ENCODE data around the gene PCDHGA6.
A peak's percentile ranks its signal among the peaks of the same experiment; 100 is the strongest.
"Not testable (repeated sequence)": the region's sequence is repeated elsewhere in the genome, so short reads cannot be mapped to it uniquely, and the experiment has no call there.

PCDHGA6 gene

GRCh38 chr5:141373673-141374317 is at the start of gene PCDHGA6:
Gene PCDHGA6, plus strand, starts transcription at chr5:141373891. Its CDS starts 193 bp downstream, at chr5:141374084.
- no peak for DNase-seq

- peak; percentile 55 for DNase-seq
Measured at GRCh38 chr5:141326088-141326854, 47.4 kb upstream of the PCDHGA6 start.

- no peak for DNase-seq
Measured at GRCh38 chr5:141328231-141328630, 45.5 kb upstream of the PCDHGA6 start.

DNA sequence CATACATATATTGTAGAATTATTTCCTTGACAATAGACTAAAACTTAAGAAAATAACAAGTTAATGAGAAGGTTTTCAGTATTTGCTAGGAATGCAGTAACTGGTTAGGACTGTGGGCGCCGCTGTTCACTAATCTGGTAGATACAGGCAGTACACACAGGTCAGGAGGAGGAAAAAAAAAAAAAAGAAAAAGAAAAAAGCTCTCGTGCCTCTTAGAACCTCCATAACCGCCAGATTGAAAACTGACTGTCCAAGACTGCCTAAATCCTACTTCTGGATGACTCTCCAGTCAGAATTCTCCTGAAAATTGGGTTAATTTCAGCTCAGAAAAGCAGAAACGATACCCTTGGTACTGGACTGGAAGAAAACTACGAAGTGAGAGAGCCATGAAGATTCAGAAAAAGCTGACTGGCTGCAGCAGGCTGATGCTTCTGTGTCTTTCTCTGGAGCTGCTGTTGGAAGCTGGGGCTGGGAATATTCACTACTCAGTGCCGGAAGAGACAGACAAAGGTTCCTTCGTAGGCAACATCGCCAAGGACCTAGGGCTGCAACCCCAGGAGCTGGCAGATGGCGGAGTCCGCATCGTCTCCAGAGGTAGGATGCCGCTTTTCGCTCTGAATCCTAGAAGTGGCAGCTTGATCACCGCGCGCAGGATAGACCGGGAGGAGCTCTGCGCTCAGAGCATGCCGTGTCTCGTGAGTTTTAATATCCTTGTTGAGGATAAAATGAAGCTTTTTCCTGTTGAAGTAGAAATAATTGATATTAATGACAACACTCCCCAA is 43.2 kb upstream of the PCDHGA6 start, which contains the start of gene PCDHGA1:
Gene PCDHGA1 (plus strand): TSS at position 216 of the 782 bp plus-strand sequence.
- DNase-seq = peak; percentile 14

DNA sequence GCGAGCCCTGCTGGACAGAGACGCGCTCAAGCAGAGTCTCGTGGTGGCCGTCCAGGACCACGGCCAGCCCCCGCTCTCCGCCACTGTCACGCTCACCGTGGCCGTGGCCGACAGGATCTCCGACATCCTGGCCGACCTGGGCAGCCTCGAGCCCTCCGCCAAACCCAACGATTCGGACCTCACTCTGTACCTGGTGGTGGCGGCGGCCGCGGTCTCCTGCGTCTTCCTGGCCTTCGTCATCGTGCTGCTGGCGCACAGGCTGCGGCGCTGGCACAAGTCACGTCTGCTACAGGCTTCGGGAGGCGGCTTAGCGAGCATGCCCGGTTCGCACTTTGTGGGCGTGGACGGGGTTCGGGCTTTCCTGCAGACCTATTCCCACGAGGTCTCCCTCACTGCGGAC is 41.1 kb upstream of the PCDHGA6 start:
- DNase-seq = not testable (repeated sequence)

DNA sequence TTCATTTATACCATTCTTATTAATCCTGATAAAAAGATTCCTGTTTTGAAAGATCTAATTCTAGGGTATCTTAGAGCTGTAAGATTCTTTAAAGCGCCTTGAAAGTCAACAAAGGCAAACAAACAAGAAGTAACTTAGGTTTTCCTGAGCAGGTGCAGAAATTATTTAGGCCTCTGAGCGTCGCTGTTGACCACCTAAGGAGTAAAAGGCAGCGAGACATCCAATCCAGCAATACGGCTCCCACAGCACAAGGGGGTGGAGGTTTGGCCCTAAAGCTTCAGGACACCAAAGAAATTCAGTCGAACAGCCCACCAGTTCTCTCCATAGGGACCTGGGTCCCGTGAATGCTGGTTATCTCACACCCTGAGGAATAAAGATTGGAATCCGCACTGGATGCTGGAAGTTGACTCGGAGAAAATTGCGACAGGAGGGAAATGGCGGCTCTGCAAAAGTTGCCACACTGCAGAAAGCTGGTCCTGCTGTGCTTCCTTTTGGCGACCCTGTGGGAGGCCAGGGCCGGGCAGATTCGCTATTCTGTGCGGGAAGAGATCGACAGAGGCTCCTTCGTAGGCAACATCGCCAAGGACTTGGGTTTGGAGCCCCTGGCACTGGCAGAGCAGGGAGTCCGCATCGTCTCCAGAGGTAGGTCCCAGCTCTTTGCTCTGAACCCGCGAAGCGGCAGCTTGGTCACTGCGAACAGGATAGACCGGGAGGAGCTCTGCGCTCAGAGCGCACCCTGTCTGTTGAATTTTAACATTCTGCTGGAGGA is 35.0 kb upstream of the PCDHGA6 start, which contains the start of gene PCDHGA2:
Gene PCDHGA2 (plus strand): TSS at position 223 of the 769 bp plus-strand sequence.
- DNase-seq = peak; percentile 4

- DNase-seq = not testable (repeated sequence)
Measured at GRCh38 chr5:141340781-141341354, 32.8 kb upstream of the PCDHGA6 start.

DNA sequence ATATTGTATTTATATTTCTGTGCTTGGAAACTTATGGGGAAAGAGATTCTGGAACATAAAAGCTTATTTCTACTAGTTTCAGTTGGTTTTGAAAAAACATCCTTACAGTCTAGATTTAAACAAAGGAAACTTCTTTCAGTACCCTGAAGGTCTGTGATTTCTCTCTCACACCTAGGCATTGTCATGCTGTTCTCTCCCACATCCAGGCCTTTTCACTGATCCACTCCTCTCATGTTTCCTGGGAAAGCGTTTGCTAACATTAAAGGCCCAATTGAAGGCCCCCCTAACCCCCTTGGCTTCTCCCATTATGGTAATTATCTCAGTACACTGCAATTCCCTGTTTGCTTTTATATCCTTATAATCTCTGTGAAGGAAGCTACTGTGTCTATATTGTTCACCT is 30.9 kb upstream of the PCDHGA6 start:
- DNase-seq = no peak

- no peak for DNase-seq
Measured at GRCh38 chr5:141343242-141343952, 30.3 kb upstream of the PCDHGA6 start, which contains the start of gene PCDHGA3. Gene PCDHGA3, plus strand, starts transcription at chr5:141343829. Its CDS starts 205 bp downstream, at chr5:141344034.

GRCh38 chr5:141343953-141344463 is 29.7 kb upstream of the PCDHGA6 start:
- no peak for DNase-seq

- DNase-seq = no peak
Measured at GRCh38 chr5:141345327-141345726, 28.4 kb upstream of the PCDHGA6 start.

- DNase-seq = not testable (repeated sequence)
Measured at GRCh38 chr5:141346017-141346416, 27.7 kb upstream of the PCDHGA6 start.

GRCh38 chr5:141349917-141350619 is 23.6 kb upstream of the PCDHGA6 start, which contains the start of gene PCDHGB1:
Gene PCDHGB1, plus strand, starts transcription at chr5:141350099. Its CDS starts 162 bp downstream, at chr5:141350261.
- DNase-seq = no peak

DNA sequence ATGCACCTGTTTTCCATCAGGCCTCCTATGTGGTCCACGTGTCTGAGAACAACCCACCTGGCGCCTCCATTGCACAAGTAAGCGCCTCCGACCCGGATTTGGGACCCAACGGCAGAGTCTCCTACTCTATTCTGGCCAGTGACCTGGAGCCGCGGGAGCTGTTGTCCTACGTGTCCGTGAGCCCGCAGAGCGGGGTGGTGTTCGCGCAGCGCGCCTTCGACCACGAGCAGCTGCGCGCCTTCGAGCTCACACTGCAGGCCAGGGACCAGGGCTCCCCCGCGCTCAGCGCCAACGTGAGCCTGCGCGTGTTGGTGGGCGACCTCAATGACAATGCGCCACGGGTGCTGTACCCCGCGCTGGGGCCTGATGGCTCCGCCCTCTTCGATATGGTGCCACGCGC is 22.1 kb upstream of the PCDHGA6 start:
- DNase-seq = no peak

- DNase-seq = no peak
Measured at GRCh38 chr5:141354900-141355469, 18.7 kb upstream of the PCDHGA6 start, which contains the start of gene PCDHGA4. Gene PCDHGA4, plus strand, starts transcription at chr5:141355021. Its CDS starts 87 bp downstream, at chr5:141355108.

GRCh38 chr5:141355641-141356040 is 18.1 kb upstream of the PCDHGA6 start:
- DNase-seq = no peak

GRCh38 chr5:141356133-141356532 is 17.6 kb upstream of the PCDHGA6 start:
- no peak for DNase-seq

GRCh38 chr5:141356950-141357349 is 16.7 kb upstream of the PCDHGA6 start:
- no peak for DNase-seq

GRCh38 chr5:141359790-141360426 is 13.8 kb upstream of the PCDHGA6 start, which contains the start of gene PCDHGB2:
Gene PCDHGB2, plus strand, starts transcription at chr5:141359994. Its CDS starts 142 bp downstream, at chr5:141360136.
- DNase-seq = no peak
